HG03439 (cell line): ENCODE measurements around the gene CBLN3.

Experiments used
- ATAC-seq: cut with Tn5 transposase; IDR thresholded peaks from one replicate; pipeline ENCODE4 v1.9.1; 2021; ENCODE audit warnings: mild to moderate bottlenecking, moderate library complexity; ENCODE audit not compliant: unreplicated experiment

CBLN3 gene

GRCh38 chr14:24426912-24427536 lies 2.4 kb downstream of the CBLN3 start:
- ATAC-seq, result no peak

- ATAC-seq, result no peak
Measured at GRCh38 chr14:24426150-24426911, 3.1 kb downstream of the CBLN3 start.

GRCh38 chr14:24425704-24426103 lies 3.8 kb downstream of the CBLN3 start:
- no peak for ATAC-seq

GRCh38 chr14:24422694-24423601 lies 6.5 kb downstream of the CBLN3 start:
- ATAC-seq, result no peak

GRCh38 chr14:24422261-24422660 lies 7.2 kb downstream of the CBLN3 start:
- no peak for ATAC-seq

GRCh38 chr14:24418492-24418873 lies 11.0 kb downstream of the CBLN3 start:
- no peak for ATAC-seq

GRCh38 chr14:24417832-24418491 lies 11.5 kb downstream of the CBLN3 start:
- ATAC-seq, result no peak

GRCh38 chr14:24416932-24417619 lies 12.4 kb downstream of the CBLN3 start:
- no peak for ATAC-seq

GRCh38 chr14:24416254-24416931 lies 13.1 kb downstream of the CBLN3 start:
- no peak for ATAC-seq

- ATAC-seq, result no peak
Measured at GRCh38 chr14:24415421-24416253, 13.8 kb downstream of the CBLN3 start.

- no peak for ATAC-seq
Measured at GRCh38 chr14:24414732-24415420, 14.6 kb downstream of the CBLN3 start.

- ATAC-seq, result no peak
Measured at GRCh38 chr14:24414077-24414476, 15.4 kb downstream of the CBLN3 start.

- ATAC-seq, result no peak
Measured at GRCh38 chr14:24411443-24412389, 17.8 kb downstream of the CBLN3 start.

- ATAC-seq, result no peak
Measured at GRCh38 chr14:24409956-24410355, 19.5 kb downstream of the CBLN3 start.

- no peak for ATAC-seq
Measured at GRCh38 chr14:24409192-24409591, 20.3 kb downstream of the CBLN3 start.

GRCh38 chr14:24408764-24409163 lies 20.7 kb downstream of the CBLN3 start:
- ATAC-seq, result no peak

- ATAC-seq, result no peak
Measured at GRCh38 chr14:24407608-24408325, 21.7 kb downstream of the CBLN3 start.
